Bone marrow (tissue), 2 donors: ENCODE data around the gene SIM2.

Experiments
- DNase-seq, 2 donors: peaks; one replicate each; lab custom pipeline; 2025; lab: John Stamatoyannopoulos, UW

Gene SIM2

DNA sequence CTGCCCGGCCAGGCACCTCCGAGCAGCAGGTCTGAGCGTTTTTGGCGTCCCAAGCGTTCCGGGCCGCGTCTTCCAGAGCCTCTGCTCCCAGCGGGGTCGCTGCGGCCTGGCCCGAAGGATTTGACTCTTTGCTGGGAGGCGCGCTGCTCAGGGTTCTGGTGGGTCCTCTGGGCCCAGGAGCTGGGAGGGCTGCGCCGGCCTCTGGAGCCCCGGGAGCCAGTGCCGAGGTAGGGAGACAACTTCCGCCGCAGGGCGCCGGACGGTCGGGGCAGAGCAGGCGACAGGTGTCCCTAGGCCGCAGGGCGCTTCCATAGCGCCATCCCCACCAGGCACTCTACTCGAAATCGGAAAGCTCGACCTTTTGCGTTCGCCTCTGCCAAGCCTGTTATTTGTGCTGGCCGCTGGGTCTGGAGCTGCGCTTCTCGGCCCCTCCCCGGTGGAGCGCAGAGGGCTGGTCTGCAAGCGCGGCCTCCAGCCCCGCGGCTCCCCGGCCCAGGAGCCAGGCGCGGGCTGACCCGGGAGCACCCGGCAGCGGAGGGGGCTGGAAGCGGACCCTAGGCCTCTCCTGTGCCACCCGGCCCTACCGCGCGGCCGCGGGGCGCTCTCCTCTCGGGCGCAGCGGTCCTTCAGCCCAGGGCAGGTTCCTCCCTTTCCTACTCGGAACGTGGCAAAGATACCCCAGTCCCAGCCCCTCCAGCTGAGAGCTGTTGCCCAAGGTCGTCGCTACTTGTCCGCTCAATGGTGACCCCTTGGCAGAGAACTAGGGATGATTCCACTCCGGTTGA lies 2.2 kb downstream of the SIM2 start:
- DNase-seq = no peak

GRCh38 chr21:36701756-36702621 lies 3.1 kb downstream of the SIM2 start:
- DNase-seq = no peak

GRCh38 chr21:36702622-36702968 lies 3.7 kb downstream of the SIM2 start:
- no peak for DNase-seq

GRCh38 chr21:36703123-36703522 lies 4.2 kb downstream of the SIM2 start:
- DNase-seq = no peak

GRCh38 chr21:36703626-36704280 lies 4.8 kb downstream of the SIM2 start:
- no peak for DNase-seq

GRCh38 chr21:36704281-36704957 lies 5.5 kb downstream of the SIM2 start:
- no peak for DNase-seq

DNA sequence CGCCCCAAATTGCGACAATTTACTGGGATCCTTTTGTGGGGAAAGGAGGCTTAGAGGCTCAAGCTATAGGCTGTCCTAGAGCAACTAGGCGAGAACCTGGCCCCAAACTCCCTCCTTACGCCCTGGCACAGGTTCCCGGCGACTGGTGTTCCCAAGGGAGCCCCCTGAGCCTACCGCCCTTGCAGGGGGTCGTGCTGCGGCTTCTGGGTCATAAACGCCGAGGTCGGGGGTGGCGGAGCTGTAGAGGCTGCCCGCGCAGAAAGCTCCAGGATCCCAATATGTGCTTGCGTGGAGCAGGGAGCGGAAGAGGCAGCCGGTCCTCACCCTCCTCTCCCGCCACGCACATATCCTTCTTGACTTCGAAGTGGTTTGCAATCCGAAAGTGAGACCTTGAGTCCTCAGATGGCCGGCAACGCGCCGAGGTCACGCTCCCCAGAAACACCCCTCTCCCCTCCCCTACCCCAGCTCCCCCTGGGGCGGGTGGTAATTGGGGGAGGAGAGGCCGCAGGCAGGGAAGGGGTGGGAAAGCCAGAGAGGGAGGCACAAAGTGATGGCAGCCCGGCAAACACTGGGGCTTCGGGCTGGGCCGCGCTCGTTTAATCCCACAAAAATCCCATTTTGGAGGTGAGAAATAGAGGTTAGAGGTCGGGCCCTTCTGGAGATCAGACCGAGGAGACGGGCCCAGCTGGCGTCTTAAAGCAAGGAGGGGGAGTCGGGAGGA lies 6.2 kb downstream of the SIM2 start:
- DNase-seq = no peak

- DNase-seq = no peak
Observed at GRCh38 chr21:36705679-36706481, 7.0 kb downstream of the SIM2 start.

- DNase-seq = no peak
Observed at GRCh38 chr21:36706482-36706852, 7.6 kb downstream of the SIM2 start.

DNA sequence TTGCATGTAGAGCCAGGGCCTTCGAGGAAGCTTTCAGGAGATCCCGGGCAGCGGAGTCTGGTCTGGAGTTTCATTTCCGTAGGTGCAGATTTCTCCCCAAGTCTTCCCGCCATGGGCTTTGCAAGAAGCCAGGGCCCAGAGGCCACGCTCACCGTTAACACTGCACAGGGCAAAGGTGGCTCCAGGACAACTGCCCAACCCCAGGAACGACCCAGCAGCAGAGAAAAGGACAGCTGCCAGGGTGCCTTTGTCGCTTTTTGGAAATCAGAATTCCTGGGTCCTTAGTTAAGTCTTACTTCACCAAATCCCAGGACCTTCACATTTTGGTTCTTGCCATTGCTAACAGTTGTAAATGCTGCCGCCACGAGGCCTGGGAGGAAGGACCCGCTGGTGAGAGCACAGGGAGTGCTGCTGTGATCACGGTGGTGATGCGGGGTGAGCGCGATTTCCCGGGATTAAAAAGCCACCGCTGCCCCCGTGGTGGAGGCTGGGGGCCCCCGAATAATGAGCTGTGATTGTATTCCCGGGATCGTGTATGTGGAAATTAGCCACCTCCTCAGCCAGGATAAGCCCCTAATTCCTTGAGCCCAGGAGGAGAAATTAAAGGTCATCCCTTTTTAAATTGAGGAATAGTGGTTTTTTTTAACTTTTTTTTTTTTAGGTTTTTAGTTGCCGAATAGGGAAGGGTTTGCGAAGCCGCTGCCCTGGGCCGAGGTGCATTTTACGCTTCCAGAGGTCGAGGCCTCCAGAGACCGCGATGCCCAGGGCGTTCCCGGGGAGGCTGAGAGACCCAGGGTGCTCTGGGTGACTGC lies 8.2 kb downstream of the SIM2 start:
- no peak for DNase-seq

- no peak for DNase-seq
Observed at GRCh38 chr21:36707763-36708285, 8.9 kb downstream of the SIM2 start.

DNA sequence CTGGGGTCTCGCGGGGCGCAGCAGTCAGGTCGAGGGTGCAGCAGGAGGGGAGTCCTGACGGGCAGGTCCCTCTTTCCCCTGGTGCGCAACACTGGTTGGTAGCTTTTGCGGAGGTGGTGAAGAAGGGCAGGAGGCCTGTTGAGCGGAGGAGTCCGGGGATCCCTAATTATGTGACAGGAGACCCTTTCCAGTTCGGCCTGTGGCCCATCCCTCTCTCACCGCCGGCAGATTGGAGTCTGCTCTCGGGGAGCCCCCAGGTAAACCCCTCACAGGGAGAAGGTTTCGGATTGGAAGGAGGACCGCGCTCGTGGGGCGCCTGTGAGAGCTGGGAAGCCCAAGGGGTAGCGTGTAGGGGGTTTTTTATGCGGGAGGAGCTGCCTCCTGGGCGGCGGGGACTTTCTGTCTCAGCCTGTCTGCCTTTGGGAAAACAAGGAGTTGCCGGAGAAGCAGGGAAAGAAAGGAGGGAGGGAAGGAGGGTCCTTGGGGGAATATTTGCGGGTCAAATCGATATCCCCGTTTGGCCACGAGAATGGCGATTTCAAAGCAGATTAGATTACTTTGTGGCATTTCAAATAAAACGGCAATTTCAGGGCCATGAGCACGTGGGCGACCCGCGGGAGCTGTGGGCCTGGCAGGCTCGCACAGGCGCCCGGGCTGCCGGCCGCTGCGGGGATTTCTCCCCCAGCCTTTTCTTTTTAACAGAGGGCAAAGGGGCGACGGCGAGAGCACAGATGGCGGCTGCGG lies 9.5 kb downstream of the SIM2 start:
- DNase-seq = no peak

DNA sequence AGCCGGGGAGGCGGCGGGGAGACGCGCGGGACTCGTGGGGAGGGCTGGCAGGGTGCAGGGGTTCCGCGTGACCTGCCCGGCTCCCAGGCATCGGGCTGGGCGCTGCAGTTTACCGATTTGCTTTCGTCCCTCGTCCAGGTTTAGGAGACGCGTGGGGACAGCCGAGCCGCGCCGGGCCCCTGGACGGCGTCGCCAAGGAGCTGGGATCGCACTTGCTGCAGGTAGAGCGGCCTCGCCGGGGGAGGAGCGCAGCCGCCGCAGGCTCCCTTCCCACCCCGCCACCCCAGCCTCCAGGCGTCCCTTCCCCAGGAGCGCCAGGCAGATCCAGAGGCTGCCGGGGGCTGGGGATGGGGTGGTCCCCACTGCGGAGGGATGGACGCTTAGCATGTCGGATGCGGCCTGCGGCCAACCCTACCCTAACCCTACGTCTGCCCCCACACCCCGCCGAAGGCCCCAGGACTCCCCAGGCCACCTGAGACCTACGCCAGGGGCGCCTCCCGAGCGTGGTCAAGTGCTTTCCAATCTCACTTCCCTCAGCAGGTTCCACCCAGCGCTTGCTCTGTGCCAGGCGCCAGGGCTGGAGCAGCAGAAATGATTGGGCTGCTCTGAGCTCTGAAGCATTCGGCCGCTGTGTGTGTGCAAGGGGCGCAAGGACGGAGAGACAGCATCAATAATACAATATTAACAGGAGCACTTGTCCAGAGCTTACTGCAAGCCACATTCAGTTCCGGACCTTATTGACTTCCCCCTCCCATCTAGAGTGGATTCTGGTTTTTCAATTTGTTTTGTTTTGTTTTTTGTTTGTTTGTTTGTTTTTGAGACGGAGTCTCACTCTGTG lies 10.3 kb downstream of the SIM2 start:
- DNase-seq = no peak

DNA sequence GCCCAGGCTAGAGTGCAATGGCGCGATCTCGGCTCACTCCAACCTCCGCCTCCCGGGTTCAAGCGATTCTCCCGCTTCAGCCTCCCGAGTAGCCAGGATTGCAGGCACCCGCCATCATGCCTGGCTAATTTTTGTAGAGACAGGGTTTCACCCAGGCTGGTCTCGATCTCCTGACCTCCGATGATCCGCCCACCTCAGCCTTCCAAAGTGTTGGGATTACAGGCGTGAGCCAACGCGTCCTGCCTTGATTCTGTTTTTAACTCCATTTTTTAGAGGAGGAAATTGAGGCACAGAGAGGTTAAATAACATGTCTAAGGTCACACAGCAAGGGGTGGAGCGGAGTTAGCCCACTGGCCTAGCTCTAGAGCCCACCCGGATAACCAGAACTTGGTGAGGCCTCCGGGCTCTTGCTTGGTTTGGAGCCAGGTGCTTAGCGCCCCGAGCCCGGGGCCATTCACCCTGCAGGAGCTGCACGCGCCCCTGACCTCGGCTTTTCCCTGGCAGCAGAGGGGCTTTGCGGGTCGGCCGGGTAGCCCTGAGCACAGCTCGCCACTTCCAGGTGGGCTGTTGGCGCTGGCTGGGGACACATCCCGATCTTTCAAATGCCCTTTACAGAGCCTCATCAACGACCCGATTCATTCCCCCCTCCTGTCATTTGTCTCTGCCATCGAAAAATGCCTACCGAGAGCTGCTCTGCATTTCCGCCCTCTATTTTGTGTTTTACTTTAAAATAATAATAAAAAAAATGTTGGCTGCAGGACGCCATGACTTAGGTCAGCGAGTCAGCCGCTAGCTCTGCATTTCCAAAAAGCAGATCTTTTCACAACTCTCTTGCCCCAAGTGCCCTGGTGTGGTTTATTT lies 11.2 kb downstream of the SIM2 start:
- no peak for DNase-seq

DNA sequence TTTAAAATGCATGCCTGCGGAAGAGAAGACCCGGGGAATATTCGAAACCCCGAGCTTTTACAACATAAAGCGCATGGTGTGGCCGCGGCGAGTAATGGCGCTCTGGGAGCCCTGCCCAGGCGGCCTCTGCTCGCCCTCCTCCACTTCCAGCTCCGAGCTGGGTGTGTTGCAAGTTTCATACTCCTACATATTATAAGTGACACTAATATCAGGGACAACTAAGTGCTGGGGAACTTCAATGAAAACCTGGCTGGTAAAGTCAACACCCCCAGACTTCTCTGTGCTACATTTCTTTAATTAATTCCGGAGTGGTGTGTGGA lies 11.8 kb downstream of the SIM2 start:
- no peak for DNase-seq

DNA sequence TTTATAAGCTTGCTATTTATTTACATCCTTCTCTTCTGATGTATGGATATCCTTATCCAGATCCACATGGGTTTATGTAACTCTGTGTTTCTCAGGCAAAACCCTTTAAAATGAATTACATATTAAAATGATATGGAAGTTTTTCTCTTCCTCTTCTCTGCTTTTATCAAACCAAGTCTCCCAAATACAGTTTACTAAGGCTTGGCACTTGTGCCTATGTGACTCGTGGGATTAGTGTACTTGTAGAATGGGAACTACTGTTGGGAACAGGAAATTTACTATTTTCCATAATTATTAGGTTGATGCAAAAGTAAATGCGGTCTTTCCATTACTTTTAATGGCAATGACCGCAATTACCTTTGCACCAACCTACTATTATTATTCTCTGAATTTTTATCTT lies 14.8 kb downstream of the SIM2 start:
- no peak for DNase-seq

DNA sequence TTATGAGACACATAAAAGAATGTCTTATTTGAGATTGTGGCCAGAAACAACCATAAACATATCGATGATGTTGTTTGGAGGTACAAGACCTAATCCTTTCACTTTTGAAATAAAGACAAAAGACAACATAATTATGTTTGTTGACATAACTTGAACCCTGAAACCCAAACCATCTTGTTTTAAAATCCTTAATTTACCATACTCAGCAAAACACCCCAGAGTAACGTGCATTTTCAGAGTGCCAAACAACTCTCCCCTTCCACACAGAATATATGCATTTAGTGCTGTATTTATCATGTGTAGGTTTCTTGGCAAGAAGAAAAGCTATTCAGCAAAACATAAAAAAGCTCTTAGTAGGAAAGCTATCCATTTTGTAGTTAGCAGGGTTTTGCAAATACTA lies 17.5 kb downstream of the SIM2 start:
- no peak for DNase-seq
